SK-N-SH treated with all-trans-retinoic acid at 6 μM for 48 hours (cell line): ENCODE data around the gene TMBIM1.

Source experiments
- ESRRG ChIP-seq: fragments of 250-450 bp; sonication (Bioruptor Pico); IDR thresholded peaks from 2 replicates; pipeline ENCODE4 v1.6.1; 2021; ENCODE audit warnings: mild to moderate bottlenecking
- SNAI2 ChIP-seq: fragments of 250-450 bp; sonication (Bioruptor Pico); IDR thresholded peaks from 2 replicates; pipeline ENCODE4 v1.5.0; 2020; ENCODE audit warnings: mild to moderate bottlenecking, moderate library complexity
- TOX ChIP-seq: fragments of 250-450 bp; sonication (Bioruptor Pico); IDR thresholded peaks from 2 replicates; pipeline ENCODE4 v1.8.0; 2021; ENCODE audit warnings: mild to moderate bottlenecking, moderate library complexity, borderline replicate concordance
- ZFP30 ChIP-seq: fragments of 450-650 bp; formaldehyde crosslinking; IDR thresholded peaks from 2 replicates; pipeline ENCODE4 v1.5.0; 2022; ENCODE audit warnings: mild to moderate bottlenecking, moderate library complexity
- TF ChIP-seq, protein P1 (sequence below): fragments of 250-450 bp; sonication (Bioruptor Pico); IDR thresholded peaks from 2 replicates; pipeline ENCODE4 v1.8.0; 2020; ENCODE audit warnings: mild to moderate bottlenecking, moderate library complexity, borderline replicate concordance
- TF ChIP-seq, protein P2 (sequence below): fragments of 250-450 bp; sonication (Bioruptor Pico); IDR thresholded peaks from 2 replicates; pipeline ENCODE4 v1.5.0; 2020; ENCODE audit warnings: mild to moderate bottlenecking, moderate library complexity

DNA sequence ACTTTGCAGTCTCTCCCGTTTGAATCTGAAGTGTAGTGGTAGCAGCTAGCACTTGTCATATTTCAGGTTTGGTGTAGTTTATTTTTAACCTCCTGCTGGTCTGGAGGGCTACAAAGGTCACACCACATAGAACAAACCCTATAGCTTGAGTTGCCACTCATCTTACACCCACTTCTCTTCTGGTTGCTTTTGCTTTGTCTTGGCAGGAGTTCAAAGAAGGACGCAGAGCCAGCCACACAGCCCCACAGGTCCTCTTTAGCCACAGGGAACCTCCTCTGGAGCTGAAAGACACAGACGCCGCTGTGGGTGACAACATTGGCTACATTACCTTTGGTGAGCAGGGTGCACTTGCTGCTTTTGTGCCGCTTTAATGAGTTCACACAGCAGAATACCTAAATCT lies 47.1 kb downstream of the TMBIM1 start:
- TF ChIP-seq ESRRG: no peak
- TF ChIP-seq, protein P1, sequence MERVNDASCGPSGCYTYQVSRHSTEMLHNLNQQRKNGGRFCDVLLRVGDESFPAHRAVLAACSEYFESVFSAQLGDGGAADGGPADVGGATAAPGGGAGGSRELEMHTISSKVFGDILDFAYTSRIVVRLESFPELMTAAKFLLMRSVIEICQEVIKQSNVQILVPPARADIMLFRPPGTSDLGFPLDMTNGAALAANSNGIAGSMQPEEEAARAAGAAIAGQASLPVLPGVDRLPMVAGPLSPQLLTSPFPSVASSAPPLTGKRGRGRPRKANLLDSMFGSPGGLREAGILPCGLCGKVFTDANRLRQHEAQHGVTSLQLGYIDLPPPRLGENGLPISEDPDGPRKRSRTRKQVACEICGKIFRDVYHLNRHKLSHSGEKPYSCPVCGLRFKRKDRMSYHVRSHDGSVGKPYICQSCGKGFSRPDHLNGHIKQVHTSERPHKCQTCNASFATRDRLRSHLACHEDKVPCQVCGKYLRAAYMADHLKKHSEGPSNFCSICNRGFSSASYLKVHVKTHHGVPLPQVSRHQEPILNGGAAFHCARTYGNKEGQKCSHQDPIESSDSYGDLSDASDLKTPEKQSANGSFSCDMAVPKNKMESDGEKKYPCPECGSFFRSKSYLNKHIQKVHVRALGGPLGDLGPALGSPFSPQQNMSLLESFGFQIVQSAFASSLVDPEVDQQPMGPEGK (CRISPR knock-in tag): no peak
- TF ChIP-seq, protein P2, sequence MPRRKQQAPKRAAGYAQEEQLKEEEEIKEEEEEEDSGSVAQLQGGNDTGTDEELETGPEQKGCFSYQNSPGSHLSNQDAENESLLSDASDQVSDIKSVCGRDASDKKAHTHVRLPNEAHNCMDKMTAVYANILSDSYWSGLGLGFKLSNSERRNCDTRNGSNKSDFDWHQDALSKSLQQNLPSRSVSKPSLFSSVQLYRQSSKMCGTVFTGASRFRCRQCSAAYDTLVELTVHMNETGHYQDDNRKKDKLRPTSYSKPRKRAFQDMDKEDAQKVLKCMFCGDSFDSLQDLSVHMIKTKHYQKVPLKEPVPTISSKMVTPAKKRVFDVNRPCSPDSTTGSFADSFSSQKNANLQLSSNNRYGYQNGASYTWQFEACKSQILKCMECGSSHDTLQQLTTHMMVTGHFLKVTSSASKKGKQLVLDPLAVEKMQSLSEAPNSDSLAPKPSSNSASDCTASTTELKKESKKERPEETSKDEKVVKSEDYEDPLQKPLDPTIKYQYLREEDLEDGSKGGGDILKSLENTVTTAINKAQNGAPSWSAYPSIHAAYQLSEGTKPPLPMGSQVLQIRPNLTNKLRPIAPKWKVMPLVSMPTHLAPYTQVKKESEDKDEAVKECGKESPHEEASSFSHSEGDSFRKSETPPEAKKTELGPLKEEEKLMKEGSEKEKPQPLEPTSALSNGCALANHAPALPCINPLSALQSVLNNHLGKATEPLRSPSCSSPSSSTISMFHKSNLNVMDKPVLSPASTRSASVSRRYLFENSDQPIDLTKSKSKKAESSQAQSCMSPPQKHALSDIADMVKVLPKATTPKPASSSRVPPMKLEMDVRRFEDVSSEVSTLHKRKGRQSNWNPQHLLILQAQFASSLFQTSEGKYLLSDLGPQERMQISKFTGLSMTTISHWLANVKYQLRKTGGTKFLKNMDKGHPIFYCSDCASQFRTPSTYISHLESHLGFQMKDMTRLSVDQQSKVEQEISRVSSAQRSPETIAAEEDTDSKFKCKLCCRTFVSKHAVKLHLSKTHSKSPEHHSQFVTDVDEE (CRISPR knock-in tag): no peak
- no peak for TF ChIP-seq TOX (CRISPR knock-in tag)
- TF ChIP-seq ZFP30 (CRISPR knock-in tag): no peak
- no peak for TF ChIP-seq SNAI2
